ENCODE measurements around the gene TSHR. TPM values are rescaled to one million over a fixed set of nuclear protein-coding genes. Genes with fewer than 3 reads are reported as not detected.

Gene TSHR
- total and polyA plus RNA-seq, 8 donors: 0.15 to 0.75 (median 0.33) TPM

GRCh38 chr14:81170829-81171195 lies 215.4 kb downstream of the TSHR start:
- no peak for TF ChIP-seq CTCF (IDR thresholded peaks at IDR 0.05)
- H3K9me3 ChIP-seq: no peaks in the 10 kb centered on the region
- ATAC-seq: no peak
- intact Hi-C loops (cut with DNase I): no loop called here
- peaks cover 5 to 29% of the 10 kb centered on the region in 2 donors for H3K4me1 ChIP-seq
- DNase-seq: no peak
- H3K4me3 ChIP-seq: peak overlapping the region in 1 of 2 donors; percentile 63
- H3K27me3 ChIP-seq: no peaks in the 10 kb centered on the region
- no peaks in the 10 kb centered on the region for H3K36me3 ChIP-seq
- H3K27ac ChIP-seq: peak overlapping the region; percentile 90 to 97

GRCh38 chr14:81172353-81172752 lies 216.9 kb downstream of the TSHR start:
- H3K36me3 ChIP-seq: no peaks in the 10 kb centered on the region
- no peak overlapping the region for H3K4me3 ChIP-seq
- no peaks in the 10 kb centered on the region for H3K9me3 ChIP-seq
- intact Hi-C loops (cut with DNase I): no loop called here
- H3K27me3 ChIP-seq: no peaks in the 10 kb centered on the region
- TF ChIP-seq CTCF (IDR thresholded peaks at IDR 0.05): no peak
- no peak overlapping the region for H3K27ac ChIP-seq
- DNase-seq (no peak), ATAC-seq (no peak)
- H3K4me1 ChIP-seq: peaks cover 11 to 44% of the 10 kb centered on the region in 2 donors

GRCh38 chr14:81172881-81173280 lies 217.5 kb downstream of the TSHR start:
- intact Hi-C loops (cut with DNase I): no loop called here
- no peaks in the 10 kb centered on the region for H3K27me3 ChIP-seq
- peaks cover 14 to 49% of the 10 kb centered on the region in 2 donors for H3K4me1 ChIP-seq
- no peak overlapping the region for H3K27ac ChIP-seq
- no peak overlapping the region for H3K4me3 ChIP-seq
- H3K9me3 ChIP-seq: no peaks in the 10 kb centered on the region
- no peak for TF ChIP-seq CTCF (IDR thresholded peaks at IDR 0.05)
- DNase-seq: no peak
- no peak for ATAC-seq
- H3K36me3 ChIP-seq: no peaks in the 10 kb centered on the region

GRCh38 chr14:81176241-81176640 lies 220.8 kb downstream of the TSHR start:
- Histone ChIP-seq H3K9me3 (no peaks in the 10 kb centered on the region), H3K36me3 (peaks cover 3 to 12% of the 10 kb centered on the region in 2 donors), H3K27ac (peak overlapping the region; percentile 14 to 85), H3K4me3 (no peak overlapping the region), H3K4me1 (peaks cover 11 to 44% of the 10 kb centered on the region in 2 donors), H3K27me3 (no peaks in the 10 kb centered on the region)
- DNase-seq (peak in 1 of 4 donors; percentile 62), ATAC-seq (peak; percentile 65)
- no peak for TF ChIP-seq CTCF (IDR thresholded peaks at IDR 0.05)
- intact Hi-C loops (cut with DNase I): no loop called here

- DNase-seq: no peak
Observed at GRCh38 chr14:81177225-81177624, 221.8 kb downstream of the TSHR start.

More at GRCh38 chr14:81177225-81177624, 221.8 kb downstream of the TSHR start:
- H3K36me3 ChIP-seq: peaks cover 3 to 12% of the 10 kb centered on the region in 2 donors
- H3K27me3 ChIP-seq: no peaks in the 10 kb centered on the region
- peak overlapping the region; percentile 14 to 85 for H3K27ac ChIP-seq
- TF ChIP-seq CTCF (IDR thresholded peaks at IDR 0.05): no peak
- intact Hi-C loops (cut with DNase I): no loop called here
- no peak for ATAC-seq
- peaks cover 11 to 48% of the 10 kb centered on the region in 2 donors for H3K4me1 ChIP-seq
- H3K9me3 ChIP-seq: no peaks in the 10 kb centered on the region
- H3K4me3 ChIP-seq: peak overlapping the region; percentile 3 to 11
